Esophagus (tissue), 2 donors: ENCODE measurements around the gene KRT35. TPM values are rescaled to one million over a fixed set of nuclear protein-coding genes. Genes with fewer than 3 reads are reported as not detected.
A peak's percentile ranks its signal among the peaks of the same experiment; 100 is the strongest.

Experiments
- H3K27ac ChIP-seq, 2 donors: one replicate each; pipeline ENCODE4 v1.5.1; 2013; ENCODE audit warnings: low read depth in 2 of 2, mild to moderate bottlenecking in 2 of 2, inconsistent platforms in 1 of 2, low read length in 1 of 2, moderate library complexity in 1 of 2
- H3K27me3 ChIP-seq, 2 donors: one replicate each; pipeline ENCODE4 v1.6.1; 2013; ENCODE audit warnings: low read length in 2 of 2, control low read depth in 1 of 2, mild to moderate bottlenecking in 1 of 2; ENCODE audit not compliant: insufficient read depth in 2 of 2, control insufficient read depth in 1 of 2
- H3K36me3 ChIP-seq, 2 donors: one replicate each; pipeline ENCODE4 v1.6.1; 2013; ENCODE audit warnings: low read length in 1 of 2; ENCODE audit not compliant: control insufficient read depth in 2 of 2, insufficient read depth in 2 of 2
- H3K4me1 ChIP-seq, 2 donors: one replicate each; pipeline ENCODE4 v1.6.1; 2013; ENCODE audit warnings: low read length in 1 of 2; ENCODE audit not compliant: control insufficient read depth in 2 of 2, insufficient read depth in 2 of 2
- H3K4me3 ChIP-seq, 2 donors: one replicate each; pipeline ENCODE4 v1.5.1; 2013; ENCODE audit warnings: low read length in 2 of 2, mild to moderate bottlenecking in 2 of 2, low read depth in 1 of 2, moderate library complexity in 1 of 2
- H3K9me3 ChIP-seq, 2 donors: one replicate each; pipeline ENCODE4 v1.6.1; 2013; ENCODE audit warnings: mild to moderate bottlenecking in 2 of 2, low read depth in 1 of 2, low read length in 1 of 2, moderate library complexity in 1 of 2; ENCODE audit not compliant: control insufficient read depth in 2 of 2, insufficient read depth in 1 of 2
- WGBS, 2 donors: extraction: QIAGEN DNeasy Blood & Tissue Kit; methylation state at CpG; one replicate each; pipeline ENCODE4 v1.1.7; 2013; 5-methylcytosine and 5-hydroxymethylcytosine counted together
- polyA plus RNA-seq, 2 donors: library from polyadenylated mRNA; stranded (reverse); fragments of 200-250 nt; gene quantifications; one replicate each; pipeline ENCODE4 v1.2.3, GENCODE V29; 2013
- donor health status: healthy with polysubstance abuse.
- donor health status: Bipolar disorder and iron deficiency.

KRT35 gene
- polyA plus RNA-seq, 2 donors: not detected

GRCh38 chr17:41464173-41464572, 16.8 kb downstream of the KRT35 start:
- WGBS, 2 donors: 85% methylated on average over 11 of the region's 11 CpGs

GRCh38 chr17:41463746-41464145, 17.2 kb downstream of the KRT35 start:
- Histone ChIP-seq H3K4me3 (no peak overlapping the region), H3K9me3 (no peaks in the 10 kb centered on the region), H3K4me1 (peaks cover 10 to 24% of the 10 kb centered on the region in 2 donors), H3K36me3 (no peaks in the 10 kb centered on the region), H3K27me3 (no peaks in the 10 kb centered on the region), H3K27ac (no peak overlapping the region)
- WGBS, 2 donors: 90 to 92% methylated on average over 8 of the region's 8 CpGs

More at GRCh38 chr17:41464173-41464572, 16.8 kb downstream of the KRT35 start:
- H3K9me3 ChIP-seq: no peaks in the 10 kb centered on the region
- H3K36me3 ChIP-seq: no peaks in the 10 kb centered on the region
- peak overlapping the region in 1 of 2 donors; percentile 50 for H3K27ac ChIP-seq
- H3K4me1 ChIP-seq: peaks cover 10 to 24% of the 10 kb centered on the region in 2 donors
- no peaks in the 10 kb centered on the region for H3K27me3 ChIP-seq
- H3K4me3 ChIP-seq: no peak overlapping the region

- Histone ChIP-seq H3K4me3 (no peak overlapping the region), H3K27me3 (no peaks in the 10 kb centered on the region), H3K9me3 (no peaks in the 10 kb centered on the region), H3K4me1 (peaks cover 10 to 24% of the 10 kb centered on the region in 2 donors), H3K36me3 (no peaks in the 10 kb centered on the region), H3K27ac (no peak overlapping the region)
- WGBS, 2 donors: 63 to 66% methylated on average over 15 of the region's 15 CpGs
Measured at GRCh38 chr17:41462705-41463104, 18.2 kb downstream of the KRT35 start.

GRCh38 chr17:41457676-41458075, 23.3 kb downstream of the KRT35 start:
- peak overlapping the region in 1 of 2 donors; percentile 1 for H3K27ac ChIP-seq
- no peak overlapping the region for H3K4me3 ChIP-seq
- no peaks in the 10 kb centered on the region for H3K9me3 ChIP-seq
- peaks cover 0 to 7% of the 10 kb centered on the region in 2 donors for H3K4me1 ChIP-seq
- no peaks in the 10 kb centered on the region for H3K27me3 ChIP-seq
- 40 to 56% methylated on average over 4 of the region's 4 CpGs for WGBS, 2 donors
- no peaks in the 10 kb centered on the region for H3K36me3 ChIP-seq

- H3K27ac ChIP-seq: peak overlapping the region in 1 of 2 donors; percentile 37
- H3K36me3 ChIP-seq: no peaks in the 10 kb centered on the region
- 58% methylated on average over 3 of the region's 3 CpGs for WGBS, 2 donors
- no peaks in the 10 kb centered on the region for H3K9me3 ChIP-seq
- no peaks in the 10 kb centered on the region for H3K27me3 ChIP-seq
- peaks cover 0 to 7% of the 10 kb centered on the region in 2 donors for H3K4me1 ChIP-seq
- no peak overlapping the region for H3K4me3 ChIP-seq
Measured at GRCh38 chr17:41456204-41456603, 24.7 kb downstream of the KRT35 start.

- no peaks in the 10 kb centered on the region for H3K9me3 ChIP-seq
- H3K27me3 ChIP-seq: no peaks in the 10 kb centered on the region
- 81 to 86% methylated on average over 1 of the region's 1 CpG for WGBS, 2 donors
- H3K36me3 ChIP-seq: no peaks in the 10 kb centered on the region
- H3K4me3 ChIP-seq: no peak overlapping the region
- peaks cover 0 to 7% of the 10 kb centered on the region in 2 donors for H3K4me1 ChIP-seq
- H3K27ac ChIP-seq: no peak overlapping the region
Measured at GRCh38 chr17:41455236-41455635, 25.7 kb downstream of the KRT35 start.

GRCh38 chr17:41453066-41453465, 27.9 kb downstream of the KRT35 start:
- Histone ChIP-seq H3K27ac (no peak overlapping the region), H3K4me3 (no peak overlapping the region), H3K36me3 (no peaks in the 10 kb centered on the region), H3K9me3 (no peaks in the 10 kb centered on the region), H3K27me3 (no peaks in the 10 kb centered on the region), H3K4me1 (peaks cover 0 to 2% of the 10 kb centered on the region in 2 donors)
- 85 to 94% methylated on average over 3 of the region's 3 CpGs for WGBS, 2 donors

GRCh38 chr17:41452281-41452680, 28.7 kb downstream of the KRT35 start:
- Histone ChIP-seq H3K9me3 (no peaks in the 10 kb centered on the region), H3K4me1 (peaks cover 0 to 2% of the 10 kb centered on the region in 2 donors), H3K27ac (no peak overlapping the region), H3K27me3 (no peaks in the 10 kb centered on the region), H3K4me3 (no peak overlapping the region), H3K36me3 (no peaks in the 10 kb centered on the region)
- 52 to 59% methylated on average over 4 of the region's 4 CpGs for WGBS, 2 donors

GRCh38 chr17:41451154-41451728, 29.7 kb downstream of the KRT35 start:
- no peaks in the 10 kb centered on the region for H3K36me3 ChIP-seq
- no peaks in the 10 kb centered on the region for H3K9me3 ChIP-seq
- no peak overlapping the region for H3K27ac ChIP-seq
- 77 to 87% methylated on average over 2 of the region's 2 CpGs for WGBS, 2 donors
- H3K27me3 ChIP-seq: no peaks in the 10 kb centered on the region
- no peak overlapping the region for H3K4me3 ChIP-seq
- peaks cover 0 to under 1% of the 10 kb centered on the region in 2 donors for H3K4me1 ChIP-seq

GRCh38 chr17:41449008-41449407, 31.9 kb downstream of the KRT35 start:
- no peak overlapping the region for H3K4me3 ChIP-seq
- H3K9me3 ChIP-seq: no peaks in the 10 kb centered on the region
- WGBS, 2 donors: 83 to 87% methylated on average over 6 of the region's 6 CpGs
- H3K27me3 ChIP-seq: no peaks in the 10 kb centered on the region
- H3K36me3 ChIP-seq: no peaks in the 10 kb centered on the region
- H3K4me1 ChIP-seq: no peaks in the 10 kb centered on the region
- no peak overlapping the region for H3K27ac ChIP-seq
